Medulla oblongata (tissue), 1 donor: ENCODE data around the gene MAP4K5.
A peak's percentile ranks its signal among the peaks of the same experiment; 100 is the strongest.

Source experiments
- DNase-seq: peaks from one replicate; pipeline ENCODE4 v3.0.0-alpha.2; 2015; ENCODE audit errors: extremely low spot score

Gene MAP4K5

DNA sequence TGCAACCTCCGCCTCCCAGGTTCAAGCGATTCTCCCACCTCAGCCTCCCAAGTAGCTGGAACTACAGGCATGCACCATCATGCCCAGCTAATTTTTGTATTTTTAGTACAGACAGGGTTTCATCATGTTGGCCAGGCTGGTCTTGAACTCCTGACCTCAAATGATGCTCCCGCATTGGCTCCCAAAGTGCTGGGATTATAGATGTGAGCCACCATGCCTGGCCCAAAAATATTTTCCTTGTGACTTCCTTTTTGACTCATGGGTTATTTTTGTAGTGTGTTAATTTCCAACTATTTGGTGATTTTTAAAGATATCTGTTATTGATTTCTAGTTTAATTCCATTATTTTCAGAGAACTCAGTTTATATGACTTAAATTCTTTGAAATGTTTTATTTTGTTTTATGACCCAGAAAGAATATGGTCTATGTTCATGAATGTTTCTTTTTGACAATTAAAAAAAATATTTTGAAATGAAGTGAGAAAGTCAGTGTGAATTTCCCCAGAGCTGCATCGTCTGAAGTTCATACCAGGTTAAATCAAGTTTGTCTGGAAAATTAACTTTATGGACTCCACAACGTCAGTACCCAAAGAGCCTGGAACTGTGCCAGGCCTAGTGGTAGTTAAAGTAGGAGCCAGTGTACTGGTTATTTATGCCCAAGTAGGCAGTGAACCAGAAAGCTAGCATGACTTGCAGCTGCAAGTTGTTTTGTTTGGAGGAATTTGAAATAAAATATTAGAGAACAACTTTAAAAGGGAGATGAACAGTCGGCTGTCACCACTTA lies 132.9 kb downstream of the MAP4K5 start:
- peak; percentile 14 for DNase-seq

DNA sequence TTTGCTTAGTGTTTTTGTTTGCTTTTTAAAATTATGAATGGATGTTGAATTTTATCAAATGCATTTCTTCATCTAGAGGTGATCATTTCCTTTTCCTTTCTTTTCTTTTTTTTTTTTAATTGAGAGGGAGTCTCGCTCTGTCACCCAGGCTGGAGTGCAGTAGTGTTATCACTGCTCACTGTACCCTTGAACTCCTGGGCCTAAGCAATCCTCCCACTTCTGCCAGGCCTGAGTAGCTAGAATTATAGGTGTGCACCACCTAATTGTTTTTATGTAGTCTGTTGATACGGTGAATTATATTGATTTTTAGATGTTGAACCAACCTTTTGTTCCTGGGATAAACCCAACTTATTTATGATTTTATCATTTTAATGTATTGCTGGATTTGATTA lies 134.2 kb downstream of the MAP4K5 start:
- no peak for DNase-seq

DNA sequence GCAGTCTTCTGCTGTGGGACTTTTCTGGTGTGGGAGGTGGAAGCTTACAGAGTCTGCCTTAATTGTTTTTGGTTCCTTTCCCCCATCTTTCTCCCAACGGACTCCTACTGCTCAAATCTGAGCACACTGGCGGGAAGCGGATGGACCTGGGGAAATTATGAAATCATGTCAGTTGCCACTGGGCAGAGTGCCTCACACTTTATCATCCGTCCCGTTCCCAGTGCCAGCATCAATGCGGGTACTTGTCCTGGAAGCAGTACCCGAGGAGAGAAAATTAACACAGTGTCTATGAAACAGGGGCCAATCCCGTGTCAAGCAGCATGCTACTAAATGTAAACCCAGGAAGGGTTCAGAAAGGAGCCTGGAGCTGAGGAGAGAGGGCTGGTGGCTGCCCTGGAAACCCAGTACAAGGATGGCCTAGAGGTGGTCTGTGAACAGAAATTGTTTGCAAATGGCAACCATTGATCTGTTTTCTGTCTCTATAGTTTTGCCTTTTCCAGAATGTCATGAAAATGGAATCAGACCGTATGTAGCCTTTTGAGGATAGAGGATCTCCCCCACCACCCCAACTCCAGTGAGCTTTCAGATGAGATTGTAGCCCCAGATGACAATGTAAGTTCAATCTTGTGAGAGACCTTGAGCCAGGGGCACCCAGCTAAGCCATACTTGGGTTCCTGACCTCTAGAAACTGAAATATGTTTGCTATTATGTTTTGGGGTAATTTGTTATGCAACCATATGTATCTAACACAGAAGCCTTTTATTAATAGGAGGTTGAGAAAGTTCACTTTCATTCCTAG lies 134.8 kb downstream of the MAP4K5 start:
- DNase-seq = peak; percentile 17

DNA sequence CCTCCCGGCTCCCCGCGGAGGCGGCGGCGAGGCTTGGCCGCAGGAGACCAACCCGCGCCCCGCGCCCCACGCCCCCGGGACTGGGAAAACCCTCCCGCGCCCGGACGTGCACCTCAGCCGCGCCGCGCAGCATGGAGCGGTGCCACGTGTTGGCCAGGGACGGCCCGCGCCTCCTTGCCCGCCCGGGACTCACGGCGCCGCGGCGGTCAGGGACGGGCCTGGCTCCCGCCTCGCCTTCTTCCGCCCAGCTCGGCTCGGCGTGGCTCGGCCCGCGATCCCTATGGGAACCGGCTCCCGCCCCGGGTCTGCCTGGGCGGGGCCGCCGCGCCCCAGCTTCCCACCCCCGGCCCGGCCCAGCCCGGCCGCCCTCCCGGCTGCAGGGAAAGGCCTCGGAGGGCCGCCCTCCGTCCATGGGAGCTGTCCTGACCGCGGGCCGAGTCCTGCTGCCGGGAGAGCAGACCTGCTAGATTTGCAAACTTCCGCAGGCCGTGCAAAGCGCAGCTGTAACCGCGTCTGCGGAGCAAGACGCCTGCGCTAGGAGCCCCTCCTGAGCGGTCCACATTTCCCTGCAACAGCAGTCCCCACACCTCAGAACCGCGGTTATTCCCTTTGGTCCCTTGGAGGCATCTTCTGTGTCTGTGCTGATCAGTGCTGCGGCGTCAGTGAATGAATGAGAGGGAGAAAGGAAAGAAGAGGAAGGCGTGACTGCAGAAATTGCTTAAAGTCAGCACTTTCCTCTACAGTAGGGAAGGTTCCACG lies 135.6 kb downstream of the MAP4K5 start, which contains the start of gene CDKL1:
CDKL1 (minus strand) TSS at position 251 of the 759 bp plus-strand sequence. CDS start 1,013 bp downstream, outside the sequence.
- peak; percentile 53 for DNase-seq

DNA sequence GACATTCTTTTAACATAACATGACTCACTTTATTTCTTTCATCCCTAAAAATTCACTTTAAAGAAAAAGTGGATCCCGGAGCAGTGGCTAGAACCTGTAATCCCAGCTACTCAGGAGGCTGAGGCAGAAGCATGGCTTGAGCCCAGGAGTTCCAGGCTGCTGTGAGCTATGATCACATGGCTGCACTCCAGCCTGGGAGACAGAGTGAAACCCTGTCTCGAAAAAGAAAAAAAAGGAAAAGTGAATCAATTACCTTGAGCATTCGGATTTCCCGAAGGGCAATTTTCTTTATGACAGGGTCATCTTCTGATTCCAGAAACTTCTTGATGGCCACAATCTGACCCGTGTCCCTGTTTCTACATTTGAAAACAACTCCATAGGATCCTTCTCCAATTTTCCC lies 136.9 kb downstream of the MAP4K5 start:
- peak; percentile 41 for DNase-seq

DNA sequence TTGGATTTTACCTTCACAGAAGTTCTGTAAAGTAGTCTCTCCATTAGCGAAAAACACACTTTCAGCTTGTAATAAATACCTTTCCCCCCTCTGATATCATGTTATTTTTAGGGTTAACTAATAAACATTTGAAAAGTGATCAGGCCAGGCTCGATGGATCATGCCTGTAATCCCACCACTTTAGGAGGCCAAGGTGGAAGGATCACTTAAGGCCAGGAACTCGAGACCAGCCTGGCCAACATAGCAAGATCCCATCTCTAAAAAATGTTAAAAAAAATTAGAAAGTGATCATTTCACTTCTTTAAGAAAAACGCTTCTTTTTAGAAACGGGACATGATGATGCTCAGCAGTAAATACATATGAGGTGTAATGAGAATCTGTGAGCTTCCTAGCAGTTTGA lies 137.7 kb downstream of the MAP4K5 start:
- no peak for DNase-seq

DNA sequence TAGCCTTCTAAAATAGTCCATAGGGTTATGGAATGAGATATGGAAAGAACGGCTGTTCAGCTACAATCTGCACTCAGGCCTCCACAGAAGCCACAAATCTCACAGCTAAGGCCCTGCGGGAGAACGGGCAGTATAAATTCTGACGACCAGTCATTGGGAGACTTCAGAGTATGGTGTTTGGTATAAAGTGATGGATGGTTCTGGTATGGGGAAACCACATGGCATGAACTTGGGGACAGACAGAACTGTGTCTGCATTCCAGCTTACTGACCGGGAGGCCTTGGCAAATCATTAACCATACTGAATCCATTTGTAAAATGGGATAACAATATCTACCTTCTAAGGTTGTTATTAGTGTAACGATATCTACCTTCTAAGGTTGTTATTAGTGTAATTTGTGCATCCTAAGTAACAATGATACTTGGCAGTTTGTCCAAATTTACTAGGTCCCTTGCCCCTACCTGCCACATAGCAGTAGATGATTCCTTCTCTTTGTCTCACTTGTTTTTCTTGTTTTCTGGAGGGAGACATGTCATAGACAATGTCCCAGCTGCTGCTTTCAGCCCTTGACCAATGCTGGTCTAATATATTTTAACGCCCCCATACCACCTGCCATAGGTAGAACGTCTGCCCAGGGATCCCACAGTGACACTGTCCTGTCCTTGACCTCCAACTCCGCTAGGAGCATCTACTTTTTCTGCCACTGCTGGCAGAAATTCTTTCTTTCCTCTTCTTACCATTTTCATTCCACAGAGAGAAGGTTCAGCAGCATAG lies 142.5 kb downstream of the MAP4K5 start:
- no peak for DNase-seq

DNA sequence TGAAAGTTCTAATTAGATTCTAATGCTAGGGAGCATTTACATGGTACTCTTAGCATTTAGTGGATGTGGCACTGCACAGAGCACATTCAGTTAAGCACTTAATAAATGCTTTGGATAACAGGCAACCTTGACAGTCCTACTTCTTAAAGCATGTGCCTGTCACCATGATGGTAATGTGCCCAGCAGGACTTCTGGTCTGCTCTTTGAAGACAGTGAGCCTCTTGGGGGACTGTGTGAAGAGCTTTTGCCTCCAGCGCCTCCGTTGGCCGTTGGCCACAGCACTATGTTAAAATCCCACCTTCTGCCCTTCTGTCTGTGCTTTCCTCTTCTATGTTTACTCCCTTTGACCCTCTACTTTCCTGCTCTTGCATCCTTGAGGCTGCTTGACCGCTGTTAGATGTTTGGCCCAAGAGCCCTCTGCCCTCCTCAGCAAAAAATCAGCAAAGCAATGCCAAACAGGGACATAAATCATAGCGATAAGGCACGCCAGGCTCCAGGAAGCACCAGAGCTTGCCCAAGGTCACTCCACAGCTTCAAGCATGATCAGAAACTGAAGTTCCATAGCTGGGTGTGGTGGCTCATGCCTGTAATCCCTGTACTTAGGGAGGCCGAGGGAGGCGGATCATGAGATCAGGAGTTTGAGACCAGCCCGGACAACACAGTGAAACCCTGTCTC lies 144.0 kb downstream of the MAP4K5 start:
- no peak for DNase-seq

DNA sequence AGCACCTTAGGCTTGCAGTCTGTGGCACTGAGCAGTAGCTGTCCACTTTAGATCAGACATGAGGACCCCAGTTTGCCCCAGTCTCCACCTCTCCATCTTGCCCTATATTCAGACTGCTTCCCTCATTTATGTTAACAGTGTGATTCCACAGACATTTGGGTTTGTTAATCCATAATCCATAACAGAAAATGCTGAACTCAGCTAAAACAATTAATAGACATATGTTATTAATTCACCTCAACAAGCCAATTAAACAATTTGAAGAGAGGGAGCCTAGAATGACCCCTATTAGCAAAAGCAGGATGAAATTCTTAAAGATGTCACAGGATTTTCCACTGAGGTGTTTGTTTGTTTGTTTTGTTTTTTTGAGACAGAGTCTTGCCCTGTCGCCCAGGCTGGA lies 144.8 kb downstream of the MAP4K5 start:
- no peak for DNase-seq

DNA sequence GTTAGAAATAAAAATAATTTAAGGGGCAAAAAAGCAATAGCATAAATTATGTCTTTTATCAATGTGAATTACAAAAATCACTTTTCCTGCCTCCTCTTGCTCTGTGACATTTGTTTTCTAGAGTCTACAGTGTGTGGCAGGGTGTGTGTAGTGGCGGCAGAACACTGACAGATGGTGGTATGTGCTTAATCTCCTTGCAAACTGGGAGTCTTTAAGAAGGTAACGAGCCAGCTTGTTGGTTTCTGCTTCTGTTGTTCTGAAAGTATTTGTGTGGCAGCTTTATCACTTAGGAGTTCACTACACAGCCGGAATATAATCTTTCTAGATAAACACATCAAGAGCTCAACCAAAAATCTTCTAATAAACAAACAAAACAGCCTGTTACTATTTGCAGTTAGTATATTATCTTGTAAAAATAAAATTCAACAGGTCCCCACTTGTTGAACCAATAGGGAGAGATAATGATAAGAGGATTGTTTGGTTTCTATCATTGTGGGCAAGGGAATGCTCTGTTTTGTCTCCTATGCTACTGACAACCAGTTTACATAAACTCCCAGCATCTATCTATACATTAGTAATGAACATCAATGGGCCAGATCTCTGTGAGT lies 148.6 kb downstream of the MAP4K5 start:
- DNase-seq = no peak

DNA sequence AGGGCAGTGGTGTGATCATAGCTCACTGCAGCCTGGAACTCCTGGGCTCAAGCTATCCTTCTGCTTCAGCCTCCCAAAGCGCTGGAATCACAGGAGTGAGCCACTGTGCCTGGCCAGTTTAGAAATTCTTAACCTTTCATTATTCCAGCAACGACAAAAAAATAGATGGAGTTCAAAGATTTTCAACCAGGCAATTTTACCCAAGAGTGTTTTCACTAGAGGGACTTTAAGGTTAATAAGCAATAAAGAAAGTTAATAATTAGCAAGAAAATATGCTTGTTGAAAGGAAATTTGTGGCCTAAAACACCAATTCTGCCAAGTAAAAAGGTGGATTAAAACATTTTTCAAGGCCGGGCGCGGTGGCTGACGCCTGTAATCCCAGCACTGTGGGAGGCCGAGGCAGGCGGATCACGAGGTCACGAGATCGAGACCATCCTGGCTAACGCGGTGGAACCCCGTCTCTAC lies 150.5 kb downstream of the MAP4K5 start:
- no peak for DNase-seq

DNA sequence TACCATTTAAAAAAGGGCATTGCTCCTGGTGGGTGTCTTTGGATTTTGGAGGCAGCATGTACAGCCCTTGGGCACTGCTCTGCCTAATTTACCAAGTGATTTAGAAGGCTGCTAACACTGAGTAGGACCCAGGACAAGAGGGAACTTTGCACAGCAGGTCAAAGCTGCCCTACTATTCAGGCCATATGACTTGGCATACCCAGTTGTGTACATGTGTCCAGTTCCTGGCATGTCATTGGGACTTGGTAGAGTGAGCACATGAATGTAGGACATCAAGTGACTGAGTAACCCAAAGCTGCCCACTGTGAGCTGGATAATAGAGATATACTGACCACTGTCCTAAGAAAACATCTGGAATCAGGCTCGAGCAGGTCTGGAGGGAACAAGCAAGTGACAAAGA lies 151.4 kb downstream of the MAP4K5 start:
- DNase-seq = no peak

DNA sequence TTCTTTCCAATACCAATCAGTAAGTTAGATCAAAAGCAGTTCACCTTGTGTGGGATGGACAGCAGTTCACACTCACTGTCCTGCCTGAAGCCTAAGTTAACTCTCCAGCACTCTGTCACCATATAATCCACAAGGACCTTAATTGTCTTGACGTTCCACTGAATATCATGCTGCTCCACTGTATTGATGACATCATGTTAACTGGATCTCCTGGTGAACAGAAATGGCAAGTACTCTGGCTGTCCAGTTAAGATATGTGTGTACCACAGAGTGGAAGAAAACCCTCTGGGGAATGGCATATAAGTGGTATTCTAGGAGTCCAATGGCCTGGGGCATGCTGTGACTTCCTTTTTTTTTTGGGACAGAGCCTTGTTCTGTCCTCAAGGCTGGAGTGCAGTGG lies 151.9 kb downstream of the MAP4K5 start:
- no peak for DNase-seq

DNA sequence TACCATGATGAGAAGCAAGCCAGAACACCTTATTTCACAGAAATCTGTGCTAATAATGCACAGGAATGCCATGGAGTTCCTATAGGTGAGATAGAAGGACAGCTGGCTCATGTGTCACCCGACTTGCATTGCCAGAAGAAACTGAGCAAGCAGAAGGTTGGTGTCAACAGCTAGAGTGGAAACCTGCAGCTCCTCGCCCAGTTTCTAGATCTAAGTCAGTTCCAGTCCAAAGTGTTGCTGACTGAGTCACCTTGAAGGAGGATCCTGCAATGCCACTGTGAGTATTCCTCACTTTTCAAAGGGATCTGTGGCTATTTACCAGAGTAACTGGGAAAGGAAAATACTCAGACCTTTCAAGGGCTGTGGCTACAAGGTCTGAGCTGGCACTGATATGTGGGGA lies 152.8 kb downstream of the MAP4K5 start:
- no peak for DNase-seq

DNA sequence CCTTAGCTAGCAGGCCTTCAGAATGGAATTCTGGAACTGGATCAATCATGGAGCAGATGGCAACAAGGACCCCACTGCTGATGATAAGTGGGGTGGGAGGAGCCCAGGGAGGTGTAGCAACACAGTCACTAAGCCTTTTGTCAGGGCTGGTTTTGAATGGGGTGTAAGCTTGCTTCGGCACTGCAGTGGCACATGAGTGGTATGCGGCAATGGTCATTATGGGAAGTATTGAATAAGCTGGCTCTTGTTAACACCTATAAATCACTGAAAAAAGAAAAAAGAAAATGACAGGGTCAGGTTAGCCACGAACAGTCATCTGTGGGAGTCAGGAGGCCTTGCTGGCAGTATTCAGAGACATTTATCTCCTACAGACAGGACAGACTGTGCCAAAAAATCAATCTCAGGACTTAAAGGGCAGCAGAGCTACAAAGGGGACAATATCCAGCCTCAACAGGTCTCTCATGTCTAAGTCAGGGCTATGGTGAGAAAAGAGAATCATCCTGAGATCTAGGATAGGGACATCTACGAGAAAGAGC lies 154.8 kb downstream of the MAP4K5 start:
- DNase-seq = no peak

DNA sequence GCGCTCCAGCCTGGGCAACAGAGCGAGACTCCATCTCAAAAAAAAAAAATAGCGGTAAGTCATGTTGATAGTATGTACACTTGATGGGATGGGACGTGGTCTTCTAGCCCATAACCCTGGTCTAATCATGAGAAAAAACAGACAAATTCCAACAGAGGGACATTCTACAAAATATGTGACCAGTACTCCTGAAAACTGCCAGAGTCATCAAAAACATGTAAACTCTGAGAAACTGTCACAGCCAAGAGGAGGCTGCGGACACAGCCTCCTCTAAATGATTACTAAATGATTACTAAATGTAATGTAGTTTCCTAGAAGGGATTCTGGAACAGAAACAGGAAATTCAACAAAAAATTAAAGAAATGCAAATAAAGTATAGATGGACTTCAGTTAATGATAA lies 156.6 kb downstream of the MAP4K5 start:
- DNase-seq = no peak

DNA sequence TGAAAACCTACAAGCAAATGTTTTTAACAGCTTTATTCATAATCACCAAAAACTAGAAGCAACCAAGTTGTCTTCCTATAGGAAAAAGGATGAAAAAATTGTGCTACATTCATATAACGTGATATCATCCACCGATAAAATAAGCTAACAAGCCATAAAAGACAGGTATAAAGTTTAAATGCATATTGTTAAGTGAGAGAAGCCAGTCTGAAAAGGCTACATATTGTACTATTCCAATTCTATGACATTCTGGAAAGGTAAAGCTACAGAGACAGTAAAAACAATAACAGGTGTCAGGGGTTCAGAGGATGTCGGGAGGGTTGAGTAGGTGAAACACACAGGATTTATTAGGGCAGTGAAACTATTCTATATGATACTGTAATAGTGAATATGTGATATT lies 158.4 kb downstream of the MAP4K5 start:
- no peak for DNase-seq

DNA sequence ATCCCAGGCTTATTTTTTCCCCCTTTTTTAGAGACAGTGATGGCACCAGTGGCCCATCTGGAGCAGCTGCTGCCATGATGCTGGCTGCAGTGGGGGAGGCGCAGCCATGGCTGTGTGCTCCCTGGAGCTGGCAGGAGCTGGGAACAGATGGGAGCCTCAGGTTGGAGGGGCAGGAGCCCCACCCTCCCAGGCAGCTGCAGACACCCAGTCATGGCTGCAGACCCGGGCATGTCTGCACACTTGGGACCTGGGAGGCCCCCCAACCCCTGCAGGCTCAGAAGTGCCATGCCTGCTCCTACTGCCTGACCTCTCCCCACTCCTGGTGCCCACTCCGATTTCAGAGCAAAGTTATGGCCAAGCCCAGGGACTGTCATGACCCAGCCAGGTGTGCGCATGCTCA lies 160.8 kb downstream of the MAP4K5 start:
- DNase-seq = no peak
